CD4-positive, alpha-beta T cell treated with Interleukin-4 for 4 hours (primary cell): ENCODE measurements around the gene INPP5D.
"Not testable (repeated sequence)": the region's sequence is repeated elsewhere in the genome, so short reads cannot be mapped to it uniquely, and the experiment has no call there.

Experiments used
- DNase-seq: peaks from one replicate; pipeline ENCODE4 v3.0.0-alpha.2; 2020

INPP5D gene

DNA sequence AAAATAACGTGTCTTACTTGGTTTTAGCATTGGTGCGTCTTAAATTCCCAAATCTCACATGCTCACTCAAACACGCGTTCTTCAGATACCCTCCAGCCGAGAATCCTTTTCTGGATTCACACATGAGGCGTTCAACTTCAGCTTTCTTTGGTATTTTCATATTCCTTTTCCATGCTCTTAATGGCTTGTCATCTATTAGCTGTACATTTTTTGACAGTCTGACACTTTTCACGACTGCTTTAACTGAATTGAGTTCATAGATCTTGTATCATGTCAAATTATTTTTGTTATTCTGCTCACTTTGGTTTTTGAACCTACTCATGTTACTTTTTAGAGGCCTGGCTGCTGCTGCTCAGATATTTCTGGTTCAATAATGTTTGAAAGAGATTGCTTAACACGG is 59.0 kb downstream of the INPP5D start:
- no peak for DNase-seq

DNA sequence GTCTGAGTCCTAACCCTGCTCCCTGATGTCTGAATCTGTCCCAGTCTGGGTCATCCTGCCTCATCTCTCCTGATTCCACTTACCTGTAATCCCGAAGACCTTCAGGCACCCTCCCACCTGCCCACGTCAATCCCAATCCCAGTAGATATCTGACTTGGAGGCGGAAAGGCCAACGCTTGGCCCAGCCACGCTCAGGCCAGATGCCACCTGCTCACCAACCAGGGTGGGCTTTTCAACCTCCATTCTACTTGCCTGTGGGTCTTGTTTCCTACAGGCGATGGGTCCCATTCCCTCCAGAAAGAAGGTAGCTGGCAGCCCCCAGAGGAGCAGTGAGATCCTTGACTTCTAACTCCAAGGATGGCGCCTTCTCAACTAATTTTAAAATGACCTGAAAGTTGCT is 59.7 kb downstream of the INPP5D start:
- DNase-seq: no peak

DNA sequence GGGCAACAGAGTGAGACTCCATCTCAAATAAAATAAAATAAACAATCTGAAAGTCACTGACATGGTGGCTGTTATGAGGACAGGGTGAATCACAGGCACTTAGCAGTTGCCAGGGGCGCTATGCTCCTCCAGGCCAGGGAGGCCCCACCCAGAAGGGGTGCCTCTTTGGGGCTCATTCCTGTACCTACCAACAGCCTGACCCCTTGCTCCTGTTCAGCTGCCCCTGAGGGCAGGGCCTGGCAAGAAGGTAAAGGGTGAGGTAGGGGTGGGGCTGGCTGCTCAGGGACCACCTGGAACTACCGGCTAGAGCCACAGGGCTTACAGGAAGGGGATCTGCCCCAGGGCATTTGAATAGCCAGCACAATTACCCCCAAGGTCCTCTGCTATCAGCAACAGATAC is 60.3 kb downstream of the INPP5D start:
- DNase-seq: no peak

DNA sequence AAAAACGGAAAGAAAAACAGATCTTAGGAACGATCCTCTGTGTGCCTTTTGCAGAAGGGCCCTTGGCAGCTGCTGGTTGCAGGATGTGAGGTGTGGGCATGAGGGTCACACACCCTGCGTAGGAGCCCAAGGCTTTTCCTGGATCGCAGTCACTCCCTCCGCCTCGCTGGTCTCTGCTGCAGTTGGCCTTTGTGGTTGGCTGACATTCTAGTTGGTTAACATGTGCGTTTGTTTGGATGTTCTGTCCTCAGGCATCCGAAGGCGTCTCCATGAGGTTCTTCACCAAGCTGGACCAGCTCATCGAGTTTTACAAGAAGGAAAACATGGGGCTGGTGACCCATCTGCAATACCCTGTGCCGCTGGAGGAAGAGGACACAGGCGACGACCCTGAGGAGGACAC is 61.7 kb downstream of the INPP5D start:
- no peak for DNase-seq

DNA sequence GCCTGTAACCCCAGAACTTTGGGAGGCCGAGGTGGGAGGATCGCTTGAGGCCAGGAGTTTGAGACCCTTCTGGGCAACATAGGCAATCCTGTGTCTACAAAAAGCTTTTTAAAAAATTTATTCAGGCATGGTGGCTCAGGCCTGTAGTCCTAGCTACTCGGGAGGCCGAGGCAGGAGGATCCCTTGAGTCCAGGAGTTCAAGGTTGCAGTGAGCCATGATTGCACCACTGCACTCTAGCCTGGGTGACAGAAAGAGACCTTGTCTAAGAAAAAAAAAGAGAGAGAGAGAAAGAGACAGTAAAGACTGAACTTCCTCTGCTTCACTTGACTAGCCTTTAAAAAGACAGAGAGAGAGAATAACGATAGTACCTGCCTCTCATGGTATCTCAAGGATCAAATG is 62.4 kb downstream of the INPP5D start:
- no peak for DNase-seq

DNA sequence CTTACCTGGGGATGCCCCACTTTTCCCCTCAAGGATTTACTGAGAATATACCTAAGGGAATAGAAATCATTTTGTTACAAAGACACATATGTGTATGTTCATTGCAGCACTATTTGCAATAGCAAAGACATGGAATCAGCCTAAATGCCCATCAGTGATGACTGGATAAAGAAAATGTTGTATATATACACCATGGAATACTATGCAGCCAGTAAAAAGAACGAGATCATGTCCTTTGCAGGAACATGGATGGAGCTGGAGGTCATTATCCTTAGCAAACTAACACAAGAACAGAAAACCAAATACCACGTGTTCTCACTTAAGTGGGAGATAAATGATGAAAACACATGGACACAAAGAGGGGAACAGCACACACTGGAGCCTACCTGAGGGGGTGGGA is 63.4 kb downstream of the INPP5D start:
- DNase-seq: not testable (repeated sequence)

DNA sequence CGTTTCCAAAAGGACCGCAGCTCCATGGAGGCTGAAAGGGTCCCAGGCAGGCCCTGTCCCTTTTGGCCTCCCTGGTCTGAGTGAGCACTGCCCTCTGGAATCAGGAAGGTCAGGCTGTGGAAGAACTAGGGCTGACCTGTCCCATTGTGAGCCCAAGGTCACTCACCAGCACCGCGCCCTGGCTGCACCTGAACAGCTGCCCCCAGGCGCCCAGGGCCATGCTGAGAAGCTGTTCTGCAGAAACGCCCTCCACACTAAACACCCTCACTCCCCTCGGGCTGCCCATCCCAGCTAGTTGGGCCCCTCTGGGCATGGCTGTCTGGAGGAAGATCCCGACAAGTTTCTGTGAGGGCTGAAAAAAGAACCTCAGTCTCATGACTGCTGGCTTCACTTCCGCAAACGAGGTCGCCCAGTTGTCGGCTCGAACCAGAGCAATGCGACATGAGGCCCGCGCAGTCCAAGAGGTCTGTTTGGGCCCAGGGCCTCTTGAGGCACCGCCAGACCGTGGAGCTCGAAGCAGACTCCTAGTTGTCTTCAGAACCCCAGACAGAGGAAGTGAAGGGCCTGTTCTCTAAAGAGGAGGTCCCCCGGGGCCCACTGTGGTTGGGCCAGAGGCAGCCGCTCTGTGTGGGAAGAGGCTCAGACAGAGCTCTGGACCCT is 64.4 kb downstream of the INPP5D start:
- DNase-seq: no peak

DNA sequence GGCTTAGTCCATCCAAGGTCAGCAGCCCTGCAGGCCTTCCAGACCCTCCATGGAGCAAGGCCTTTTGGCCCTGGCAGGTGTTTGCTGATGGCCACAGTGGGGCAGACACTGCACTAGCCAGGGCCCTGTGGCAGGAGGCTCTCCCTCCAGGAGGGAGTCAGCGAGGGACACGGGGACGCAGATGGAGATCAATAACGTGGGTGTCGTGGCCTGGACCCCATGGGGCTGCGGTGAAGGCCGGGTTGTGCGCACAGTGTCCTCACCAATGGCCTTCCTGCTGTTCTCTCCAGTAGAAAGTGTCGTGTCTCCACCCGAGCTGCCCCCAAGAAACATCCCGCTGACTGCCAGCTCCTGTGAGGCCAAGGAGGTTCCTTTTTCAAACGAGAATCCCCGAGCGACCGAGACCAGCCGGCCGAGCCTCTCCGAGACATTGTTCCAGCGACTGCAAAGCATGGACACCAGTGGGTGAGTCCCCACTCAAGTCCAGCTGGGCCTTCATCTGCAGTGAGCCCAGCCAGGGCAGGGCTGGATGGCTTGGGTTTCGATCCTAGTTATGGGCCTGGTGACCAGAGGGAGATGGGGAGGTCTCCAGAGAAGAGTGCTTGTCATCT is 65.4 kb downstream of the INPP5D start:
- DNase-seq: no peak

DNA sequence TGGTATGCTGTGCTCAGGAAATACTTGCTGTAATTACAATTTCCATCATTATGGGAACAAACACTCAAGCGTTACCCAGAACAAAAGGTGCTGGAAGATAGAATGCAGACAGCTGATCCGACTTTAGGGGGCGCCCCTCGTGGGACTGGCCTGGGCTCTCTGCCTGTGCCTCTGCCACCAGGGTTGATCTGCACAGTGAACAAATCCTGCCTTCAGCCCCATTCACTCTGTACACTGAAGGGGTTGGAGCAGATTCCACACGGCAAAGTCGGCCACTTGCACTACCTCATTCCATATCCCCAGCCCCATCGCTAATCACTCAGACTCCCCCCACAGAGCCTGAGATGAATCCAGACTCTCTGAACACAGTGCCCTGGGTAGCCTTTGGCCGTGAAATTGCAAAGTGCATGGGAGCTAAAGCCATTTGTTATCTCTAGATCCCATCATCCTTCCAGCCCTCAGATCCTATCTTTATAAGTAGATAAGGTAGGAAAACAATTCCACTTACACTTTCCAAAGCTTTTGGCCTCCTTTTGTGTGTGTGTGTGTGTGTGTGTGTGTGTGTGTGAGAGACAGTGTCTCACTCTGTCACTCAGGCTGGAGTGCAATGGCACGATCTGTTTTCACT is 69.3 kb downstream of the INPP5D start:
- DNase-seq: no peak

DNA sequence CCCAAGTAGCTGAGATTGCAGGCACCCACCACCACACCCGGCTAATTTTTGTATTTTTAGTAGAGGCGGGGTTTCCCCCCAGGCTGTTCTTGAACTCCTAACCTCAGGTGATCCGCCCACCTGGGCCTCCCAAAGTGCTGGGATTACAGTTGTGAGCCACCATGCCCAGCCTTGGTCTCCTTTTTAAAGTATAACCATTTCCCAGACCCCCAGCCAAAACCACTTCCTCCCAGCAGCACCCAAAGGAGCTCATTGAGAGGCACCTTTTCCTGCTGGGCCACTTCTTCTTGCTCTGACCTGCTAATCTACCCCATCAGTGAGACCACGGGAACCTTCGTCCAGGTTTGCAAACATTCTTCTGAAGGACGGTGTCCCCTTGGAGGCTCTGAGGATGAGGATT is 69.9 kb downstream of the INPP5D start:
- DNase-seq: no peak

DNA sequence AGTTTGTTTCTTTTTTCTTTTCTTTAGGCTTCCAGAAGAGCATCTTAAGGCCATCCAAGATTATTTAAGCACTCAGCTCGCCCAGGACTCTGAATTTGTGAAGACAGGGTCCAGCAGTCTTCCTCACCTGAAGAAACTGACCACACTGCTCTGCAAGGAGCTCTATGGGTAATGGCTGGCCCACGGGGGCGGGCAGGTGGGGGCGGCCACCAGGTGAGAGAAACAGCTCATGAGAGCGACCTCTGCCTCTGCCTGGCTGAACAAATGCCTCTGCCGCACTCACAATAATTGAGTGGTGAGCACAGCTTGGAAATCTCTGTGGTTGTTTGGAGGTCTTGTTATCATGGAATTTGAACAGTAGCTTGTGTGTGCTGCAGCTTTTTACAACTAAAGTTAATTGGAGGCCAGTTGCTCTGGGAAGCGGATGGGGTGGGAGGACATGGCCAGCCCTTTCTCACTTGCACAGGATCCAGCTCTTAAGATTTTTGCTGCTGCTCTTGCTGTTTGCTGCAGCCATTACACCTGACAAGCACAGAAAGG is 70.4 kb downstream of the INPP5D start:
- DNase-seq: no peak

DNA sequence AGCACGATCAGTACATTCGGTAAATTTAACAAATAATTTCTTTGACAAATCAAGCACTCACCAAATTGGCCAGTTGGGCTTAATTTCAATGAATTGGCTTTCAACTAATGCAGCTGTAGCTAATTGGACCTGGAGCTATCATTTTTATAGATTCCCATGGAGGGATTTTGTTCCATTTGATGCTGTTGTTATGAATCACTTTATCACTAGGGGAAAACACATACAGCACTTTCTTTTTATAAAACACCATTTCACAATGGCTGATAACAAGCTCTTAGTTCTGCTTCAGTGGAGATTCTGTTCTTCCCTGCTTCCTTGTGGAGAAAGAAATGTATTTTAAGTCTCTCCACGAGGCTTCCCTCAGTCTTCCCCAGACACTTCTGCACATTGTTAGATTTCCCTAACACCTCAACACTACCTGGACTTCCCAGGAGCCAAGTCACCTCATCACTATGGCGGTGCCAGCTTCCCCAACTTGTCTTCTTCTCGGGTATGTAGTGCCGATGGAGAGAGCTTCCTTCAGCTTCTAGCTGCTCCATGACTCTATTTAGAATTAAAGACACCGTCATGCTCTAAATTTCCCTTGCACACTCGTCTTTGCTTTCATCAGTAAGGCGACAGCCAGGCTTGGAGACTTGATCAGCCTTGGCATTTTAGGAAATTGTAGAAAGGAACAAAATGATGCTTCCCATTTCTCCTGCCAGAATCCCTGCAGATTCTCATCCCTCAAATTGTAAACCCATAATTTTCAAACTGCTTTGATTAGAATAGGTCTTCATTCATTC is 72.0 kb downstream of the INPP5D start:
- DNase-seq: no peak

DNA sequence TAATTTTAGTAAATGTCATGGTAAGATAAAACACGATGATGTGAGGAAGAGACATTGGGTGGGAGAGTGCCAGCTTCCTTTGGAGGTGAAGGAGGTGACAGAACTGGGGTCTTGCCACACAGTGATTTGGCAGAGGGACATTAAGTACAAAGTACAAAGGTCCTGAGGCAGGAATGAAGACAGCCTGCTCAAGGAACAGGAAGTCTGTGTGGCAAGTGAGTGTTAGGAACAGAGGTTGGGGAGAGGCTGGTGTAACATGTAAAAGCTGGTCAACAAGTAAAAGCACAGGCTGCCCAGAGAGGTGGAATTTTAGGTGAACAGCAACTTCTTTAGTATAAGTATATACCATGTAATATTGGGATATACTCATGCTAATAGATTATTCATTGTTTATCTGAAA is 73.1 kb downstream of the INPP5D start:
- DNase-seq: no peak

DNA sequence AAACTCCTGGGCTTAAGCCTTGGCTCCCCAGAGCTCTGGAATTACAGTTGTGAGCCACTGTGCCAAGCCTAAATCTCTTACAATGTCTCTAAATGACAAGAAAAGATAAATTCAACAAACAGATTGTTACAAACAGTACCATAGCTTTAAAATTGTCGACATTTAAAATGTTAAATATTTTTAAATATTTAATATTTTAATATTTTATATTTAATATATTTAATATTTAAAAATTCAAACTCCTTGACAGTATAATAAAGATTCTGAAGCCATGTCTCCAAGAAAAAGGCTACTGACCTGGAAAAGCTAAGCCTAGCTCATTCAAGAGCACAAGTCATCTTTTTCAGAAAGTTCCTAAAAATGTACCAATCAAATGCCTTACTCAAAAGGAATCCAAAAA is 75.3 kb downstream of the INPP5D start:
- no peak for DNase-seq

DNA sequence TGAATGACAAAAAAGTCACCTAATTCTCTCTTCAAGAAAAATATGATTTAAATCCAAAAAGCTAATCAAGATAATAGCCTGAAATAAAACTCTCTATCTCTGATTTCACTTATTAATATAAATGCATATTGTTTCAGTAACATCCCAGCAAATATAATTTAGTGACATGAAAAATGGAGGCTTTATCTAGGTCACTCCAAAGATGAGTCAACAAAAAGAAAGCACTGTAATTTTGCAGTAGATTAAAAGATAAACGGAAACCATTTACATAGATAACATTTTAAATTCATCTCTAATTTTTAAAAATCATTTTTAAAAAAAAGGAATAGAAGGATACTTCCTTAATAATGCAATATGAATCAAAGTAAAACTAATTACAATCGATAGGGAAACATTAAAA is 76.9 kb downstream of the INPP5D start:
- no peak for DNase-seq

DNA sequence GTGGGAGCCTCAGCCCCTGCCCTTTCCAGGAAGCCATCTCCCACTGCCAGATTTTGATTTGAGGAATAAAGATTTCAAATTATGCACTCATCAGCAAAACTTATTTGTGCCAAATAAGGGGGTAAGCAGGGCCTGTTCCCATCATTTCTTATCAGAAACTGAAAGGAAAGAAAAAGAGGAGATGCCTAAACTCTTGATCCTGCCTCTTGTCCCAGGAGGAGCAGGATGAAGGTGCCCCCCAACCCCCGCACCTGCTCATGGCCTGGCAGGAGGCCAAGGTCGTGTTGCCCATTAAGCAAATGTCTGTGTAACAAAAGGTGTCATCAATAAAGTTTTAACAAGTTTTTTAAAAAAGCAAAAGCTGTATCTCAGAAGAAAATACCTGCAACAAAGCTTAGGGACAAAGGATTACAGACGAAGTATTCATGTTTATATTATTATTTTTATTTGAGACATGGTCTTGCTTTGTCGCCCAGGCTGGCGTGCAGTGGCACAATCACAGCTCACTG is 80.0 kb downstream of the INPP5D start:
- DNase-seq: no peak

DNA sequence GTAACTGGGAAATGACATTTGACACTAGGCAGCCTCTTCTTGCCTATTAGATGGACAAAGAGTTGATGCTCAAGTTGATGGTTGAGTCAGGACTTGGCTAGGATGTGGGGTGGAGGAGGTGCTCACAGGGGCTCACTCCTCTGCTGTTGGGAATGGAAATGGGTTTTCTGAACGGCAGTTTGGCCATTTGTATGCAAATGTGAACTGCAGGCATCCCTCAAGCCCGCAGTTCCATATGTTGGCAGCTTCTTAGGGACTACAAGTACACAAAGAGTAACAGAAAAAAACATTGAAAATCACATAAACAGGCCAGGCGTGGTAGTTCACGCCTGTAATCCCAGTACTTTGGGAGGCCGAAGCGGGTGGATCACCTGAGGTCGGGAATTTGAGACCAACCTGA is 80.8 kb downstream of the INPP5D start:
- DNase-seq: no peak

DNA sequence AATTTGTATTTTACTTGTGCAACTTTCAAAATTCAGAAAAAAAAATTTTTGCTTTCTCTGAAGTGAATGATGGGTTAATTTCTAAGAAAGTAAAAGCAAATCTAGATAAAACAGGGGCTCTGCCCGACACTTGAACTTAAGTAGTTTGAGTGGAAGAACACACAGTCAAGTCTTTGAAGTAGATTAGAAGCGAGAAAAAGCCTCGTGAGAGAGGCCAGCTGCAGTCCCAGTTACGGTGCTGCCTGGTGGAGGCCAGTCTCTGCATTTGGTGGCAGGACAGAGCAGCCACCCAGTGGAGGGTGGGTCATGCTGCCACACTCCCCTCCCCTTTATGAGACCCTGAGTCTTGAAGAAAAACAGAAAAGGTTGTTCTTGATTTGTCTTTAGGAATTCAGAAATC is 81.8 kb downstream of the INPP5D start:
- no peak for DNase-seq

DNA sequence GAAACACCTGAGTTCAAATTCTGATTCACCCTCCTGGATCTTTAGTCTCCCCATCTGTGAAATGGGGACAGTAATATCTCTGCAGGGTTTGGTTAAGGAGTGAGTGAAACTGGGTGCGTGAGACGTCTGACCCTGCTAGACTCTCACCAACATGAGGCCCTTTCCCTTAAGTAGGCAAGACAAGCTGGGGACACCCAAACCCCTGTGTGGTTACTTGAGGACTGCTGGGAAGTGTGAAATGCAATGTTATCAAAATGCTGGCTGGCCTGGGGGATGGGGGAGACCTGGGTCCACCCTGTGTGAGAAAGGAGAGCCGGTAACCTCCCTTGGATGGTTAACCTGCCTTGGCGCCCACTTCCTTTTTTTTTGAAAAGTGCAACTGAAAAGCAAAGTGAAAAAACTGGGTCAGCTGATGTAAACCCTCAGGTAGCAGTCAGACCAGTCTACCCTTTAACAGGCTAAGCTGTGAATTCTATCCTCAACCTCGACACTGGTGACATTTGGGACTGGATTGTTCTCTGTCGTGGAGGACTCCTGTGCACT is 82.3 kb downstream of the INPP5D start:
- peak; percentile 30 for DNase-seq

DNA sequence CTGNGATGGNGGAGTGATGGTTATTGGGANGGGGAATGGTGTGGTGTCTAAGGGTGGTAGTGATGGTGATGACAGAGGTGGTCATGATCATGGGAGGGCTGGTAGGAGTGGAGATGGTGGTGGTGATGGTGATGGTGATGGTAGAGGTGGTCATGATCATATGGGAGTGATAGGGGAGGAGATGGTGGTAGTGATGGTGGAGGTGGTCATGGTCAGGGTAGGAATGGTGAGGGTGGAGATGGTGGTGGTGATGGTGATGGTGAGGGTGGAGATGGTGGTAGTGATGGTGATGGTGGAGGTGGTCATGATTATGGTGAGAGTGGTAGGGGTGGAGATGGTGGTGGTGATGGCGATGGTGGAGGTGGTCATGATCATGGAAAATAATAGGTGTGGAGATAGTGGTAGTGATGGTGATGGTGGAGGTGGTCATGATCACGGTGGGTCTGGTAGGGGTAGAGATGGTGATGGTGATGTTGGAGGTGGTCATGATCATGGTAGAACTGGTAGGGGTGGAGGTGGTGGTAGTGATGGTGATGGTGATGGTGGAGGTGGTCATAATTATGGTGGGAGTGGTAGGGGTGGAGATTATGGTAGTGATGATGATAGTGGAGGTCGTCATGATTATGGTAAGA is 83.7 kb downstream of the INPP5D start:
- no peak for DNase-seq

DNA sequence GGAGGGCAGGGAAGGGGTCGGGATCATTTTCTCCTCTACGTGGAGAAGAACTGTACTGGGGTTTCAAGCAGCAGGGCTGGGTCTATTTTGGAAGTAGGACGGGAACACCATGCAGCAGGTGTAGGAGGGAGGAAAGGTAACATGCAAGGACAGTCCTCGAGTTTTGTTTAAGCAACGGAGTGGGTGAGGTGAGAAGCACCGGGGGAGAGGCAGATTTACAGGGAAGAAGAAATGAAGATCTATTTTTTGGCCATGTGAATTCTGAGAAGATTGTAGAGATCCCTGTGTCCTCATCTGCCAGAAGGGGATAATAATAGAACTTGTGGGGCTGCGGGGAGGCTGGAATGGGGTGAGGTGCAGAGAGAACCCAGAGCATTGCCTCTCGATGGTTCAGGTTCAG is 85.6 kb downstream of the INPP5D start:
- DNase-seq: no peak

DNA sequence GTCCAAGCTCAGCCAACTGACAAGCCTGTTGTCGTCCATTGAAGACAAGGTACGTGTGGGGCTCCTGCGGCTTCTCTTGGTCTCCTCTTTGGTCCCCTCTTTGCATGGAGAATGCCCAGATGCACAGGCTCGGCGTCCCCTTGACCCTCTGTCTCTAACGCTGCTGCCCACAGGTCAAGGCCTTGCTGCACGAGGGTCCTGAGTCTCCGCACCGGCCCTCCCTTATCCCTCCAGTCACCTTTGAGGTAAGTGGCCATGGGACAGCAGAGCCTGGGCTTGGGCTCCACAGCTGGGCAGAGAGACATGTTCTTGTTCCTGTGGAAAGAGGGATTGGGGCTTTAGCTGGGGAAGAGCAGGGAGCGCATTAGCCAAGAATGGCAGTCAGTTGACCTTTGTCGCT is 86.1 kb downstream of the INPP5D start:
- no peak for DNase-seq
